Astrocyte (in vitro differentiated cells and primary cell): ENCODE data around the gene PTPRZ1. TPM values are rescaled to one million over a fixed set of nuclear protein-coding genes. Genes with fewer than 3 reads are reported as not detected.

Source experiments
- DNase-seq: peaks from one replicate; pipeline ENCODE4 v3.0.0-alpha.2; 2010; ENCODE audit warnings: low read depth
- FAIRE-seq: peaks from 2 replicates; lab custom pipeline; 2011; peaks lifted over from hg19 to GRCh38; lab: Jason Lieb, UNC
- H2AFZ ChIP-seq: 2 replicates; pipeline ENCODE4 v1.6.0; 2012; ENCODE audit warnings: low read depth, low read length, inconsistent platforms
- H3K27ac ChIP-seq: 2 replicates; pipeline ENCODE4 v1.5.1; 2011; ENCODE audit warnings: low read depth, low read length, inconsistent platforms
- H3K27me3 ChIP-seq: 2 replicates; pipeline ENCODE4 v1.6.0; 2011; ENCODE audit warnings: low read length, inconsistent platforms; ENCODE audit not compliant: insufficient read depth
- H3K36me3 ChIP-seq: 2 replicates; pipeline ENCODE4 v1.5.1; 2011; ENCODE audit warnings: low read length, inconsistent platforms; ENCODE audit not compliant: insufficient read depth
- H3K4me1 ChIP-seq: 2 replicates; pipeline ENCODE4 v1.5.1; 2011; ENCODE audit warnings: low read length, inconsistent platforms; ENCODE audit not compliant: insufficient read depth
- H3K4me2 ChIP-seq: 2 replicates; pipeline ENCODE4 v1.6.0; 2012; ENCODE audit warnings: low read length, inconsistent platforms
- H3K4me3 ChIP-seq: 2 replicates; pipeline ENCODE4 v1.5.1; 2011; ENCODE audit warnings: low read depth, mild to moderate bottlenecking, low read length, inconsistent platforms; ENCODE audit not compliant: insufficient read depth
- H3K79me2 ChIP-seq: 2 replicates; pipeline ENCODE4 v1.6.0; 2012; ENCODE audit warnings: mild to moderate bottlenecking, low read length, inconsistent platforms; ENCODE audit not compliant: insufficient read depth
- H3K9ac ChIP-seq: 2 replicates; pipeline ENCODE4 v1.6.0; 2012; ENCODE audit warnings: mild to moderate bottlenecking, low read length, inconsistent platforms
- H3K9me3 ChIP-seq: 2 replicates; pipeline ENCODE4 v1.5.1; 2012; ENCODE audit warnings: low read depth, mild to moderate bottlenecking, low read length, inconsistent platforms; ENCODE audit not compliant: insufficient read depth
- H4K20me1 ChIP-seq: 2 replicates; pipeline ENCODE4 v1.6.0; 2012; ENCODE audit warnings: low read length, inconsistent platforms; ENCODE audit not compliant: insufficient read depth
- H3K27ac Mint-ChIP-seq: one replicate; pipeline ENCODE4 v1.8.0; 2021; ENCODE audit warnings: mild to moderate bottlenecking, mixed read lengths; ENCODE audit not compliant: unreplicated experiment
- H3K27me3 Mint-ChIP-seq: one replicate; pipeline ENCODE4 v1.8.0; 2021; ENCODE audit warnings: low read depth, mixed read lengths; ENCODE audit not compliant: unreplicated experiment
- H3K36me3 Mint-ChIP-seq: one replicate; pipeline ENCODE4 v1.8.0; 2021; ENCODE audit warnings: low read depth, mixed read lengths; ENCODE audit not compliant: unreplicated experiment
- H3K4me1 Mint-ChIP-seq: one replicate; pipeline ENCODE4 v1.8.0; 2021; ENCODE audit warnings: low read depth, mixed read lengths; ENCODE audit not compliant: unreplicated experiment
- H3K4me3 Mint-ChIP-seq: one replicate; pipeline ENCODE4 v1.8.0; 2021; ENCODE audit warnings: mild to moderate bottlenecking, moderate library complexity, mixed read lengths; ENCODE audit not compliant: unreplicated experiment
- H3K9me3 Mint-ChIP-seq: one replicate; pipeline ENCODE4 v1.8.0; 2021; ENCODE audit warnings: mild to moderate bottlenecking, mixed read lengths; ENCODE audit not compliant: unreplicated experiment
- EZH2 ChIP-seq: IDR thresholded peaks from 2 replicates; pipeline ENCODE4 v1.6.1; 2012; ENCODE audit warnings: mild to moderate bottlenecking, low read length, inconsistent platforms; ENCODE audit not compliant: insufficient read depth
- total RNA-seq: library from RNA; stranded (reverse); gene quantifications from 2 replicates; pipeline ENCODE4 v1.2.1, GENCODE V29; 2021
- TF ChIP-seq, protein P1 (sequence below): IDR thresholded peaks from 2 replicates; pipeline ENCODE4 v1.5.1; 2011; ENCODE audit warnings: low read depth, mild to moderate bottlenecking, inconsistent platforms, low read length, moderate library complexity; ENCODE audit not compliant: insufficient read depth

Gene PTPRZ1
- total RNA-seq, 1 donor from 2014 or later, result 1.6 TPM

DNA sequence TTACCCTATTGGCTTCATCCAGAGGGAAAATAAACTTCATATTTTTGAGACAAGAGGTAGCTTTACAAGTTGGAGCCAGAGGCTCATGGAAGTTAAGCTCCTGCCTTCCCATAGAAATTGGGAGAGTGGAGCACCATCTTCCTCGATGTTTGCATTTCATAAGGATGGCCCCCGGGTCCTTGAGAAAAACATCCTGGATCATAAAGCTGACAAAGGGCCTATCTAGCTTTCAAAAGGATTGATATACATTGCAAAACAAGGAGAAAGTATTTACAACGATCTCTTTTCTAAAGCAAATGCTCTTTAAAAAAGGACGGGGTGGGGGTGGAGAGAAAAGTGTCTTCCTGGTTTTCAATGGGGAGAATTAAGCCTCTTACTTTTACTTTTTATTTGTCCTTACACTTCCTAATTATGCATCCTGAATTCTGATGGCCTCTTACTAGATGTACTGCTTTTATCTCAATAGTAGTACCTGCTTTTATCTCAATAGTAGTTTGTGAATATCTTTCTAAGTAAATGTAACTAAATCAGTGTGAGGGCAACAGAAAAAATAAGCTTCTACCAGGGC, 65.6 kb downstream of the PTPRZ1 start:
- H3K27ac ChIP-seq, result no peak overlapping the region

GRCh38 chr7:121940918-121941317, 68.0 kb downstream of the PTPRZ1 start:
- TF ChIP-seq, protein P1, sequence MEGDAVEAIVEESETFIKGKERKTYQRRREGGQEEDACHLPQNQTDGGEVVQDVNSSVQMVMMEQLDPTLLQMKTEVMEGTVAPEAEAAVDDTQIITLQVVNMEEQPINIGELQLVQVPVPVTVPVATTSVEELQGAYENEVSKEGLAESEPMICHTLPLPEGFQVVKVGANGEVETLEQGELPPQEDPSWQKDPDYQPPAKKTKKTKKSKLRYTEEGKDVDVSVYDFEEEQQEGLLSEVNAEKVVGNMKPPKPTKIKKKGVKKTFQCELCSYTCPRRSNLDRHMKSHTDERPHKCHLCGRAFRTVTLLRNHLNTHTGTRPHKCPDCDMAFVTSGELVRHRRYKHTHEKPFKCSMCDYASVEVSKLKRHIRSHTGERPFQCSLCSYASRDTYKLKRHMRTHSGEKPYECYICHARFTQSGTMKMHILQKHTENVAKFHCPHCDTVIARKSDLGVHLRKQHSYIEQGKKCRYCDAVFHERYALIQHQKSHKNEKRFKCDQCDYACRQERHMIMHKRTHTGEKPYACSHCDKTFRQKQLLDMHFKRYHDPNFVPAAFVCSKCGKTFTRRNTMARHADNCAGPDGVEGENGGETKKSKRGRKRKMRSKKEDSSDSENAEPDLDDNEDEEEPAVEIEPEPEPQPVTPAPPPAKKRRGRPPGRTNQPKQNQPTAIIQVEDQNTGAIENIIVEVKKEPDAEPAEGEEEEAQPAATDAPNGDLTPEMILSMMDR, result no peak
- TF ChIP-seq EZH2, result no peak
- H3K27ac Mint-ChIP-seq, result no peak overlapping the region
- no peak overlapping the region for H3K4me3 Mint-ChIP-seq
- Histone ChIP-seq H3K27ac (no peak overlapping the region), H3K27me3 (no peaks in the 10 kb centered on the region), H4K20me1 (no peaks in the 10 kb centered on the region), H3K9ac (no peak overlapping the region), H2AFZ (no peak overlapping the region), H3K9me3 (no peaks in the 10 kb centered on the region), H3K4me3 (no peak overlapping the region), H3K36me3 (no peaks in the 10 kb centered on the region), H3K4me1 (peaks cover 5% of the 10 kb centered on the region), H3K79me2 (no peaks in the 10 kb centered on the region), H3K4me2 (no peak overlapping the region)
- no peaks in the 10 kb centered on the region for H3K9me3 Mint-ChIP-seq
- peaks cover 2% of the 10 kb centered on the region for H3K36me3 Mint-ChIP-seq
- FAIRE-seq (no peak), DNase-seq (no peak)
- no peaks in the 10 kb centered on the region for H3K4me1 Mint-ChIP-seq
- no peaks in the 10 kb centered on the region for H3K27me3 Mint-ChIP-seq

More for the DNA sequence above, 65.6 kb downstream of the PTPRZ1 start:
- DNase-seq (no peak), FAIRE-seq (no peak)
- Histone ChIP-seq H3K9me3 (no peaks in the 10 kb centered on the region), H3K4me3 (no peak overlapping the region), H3K4me1 (no peaks in the 10 kb centered on the region), H3K79me2 (no peaks in the 10 kb centered on the region), H3K9ac (no peak overlapping the region), H2AFZ (peak overlapping the region; percentile 24), H3K36me3 (no peaks in the 10 kb centered on the region), H3K27me3 (no peaks in the 10 kb centered on the region), H3K4me2 (no peak overlapping the region), H4K20me1 (no peaks in the 10 kb centered on the region)
- no peaks in the 10 kb centered on the region for H3K27me3 Mint-ChIP-seq
- H3K4me1 Mint-ChIP-seq, result no peaks in the 10 kb centered on the region
- H3K36me3 Mint-ChIP-seq, result peaks cover 2% of the 10 kb centered on the region
- no peaks in the 10 kb centered on the region for H3K9me3 Mint-ChIP-seq
- H3K27ac Mint-ChIP-seq, result no peak overlapping the region
- TF ChIP-seq EZH2, result no peak
- TF ChIP-seq, protein P1, result no peak
- no peak overlapping the region for H3K4me3 Mint-ChIP-seq

GRCh38 chr7:121941830-121942229, 68.9 kb downstream of the PTPRZ1 start:
- DNase-seq (no peak), FAIRE-seq (no peak)
- no peaks in the 10 kb centered on the region for H4K20me1 ChIP-seq
- H3K27ac ChIP-seq, result no peak overlapping the region
- no peak overlapping the region for H3K9ac ChIP-seq
- no peaks in the 10 kb centered on the region for H3K36me3 ChIP-seq
- no peaks in the 10 kb centered on the region for H3K9me3 Mint-ChIP-seq
- H3K79me2 ChIP-seq, result no peaks in the 10 kb centered on the region
- peaks cover 2% of the 10 kb centered on the region for H3K36me3 Mint-ChIP-seq
- no peaks in the 10 kb centered on the region for H3K27me3 ChIP-seq
- H2AFZ ChIP-seq, result no peak overlapping the region
- no peak overlapping the region for H3K4me2 ChIP-seq
- H3K4me3 Mint-ChIP-seq, result no peak overlapping the region
- TF ChIP-seq, protein P1, result no peak
- no peak for TF ChIP-seq EZH2
- no peak overlapping the region for H3K27ac Mint-ChIP-seq
- H3K4me1 Mint-ChIP-seq, result no peaks in the 10 kb centered on the region
- H3K27me3 Mint-ChIP-seq, result no peaks in the 10 kb centered on the region
- H3K4me3 ChIP-seq, result no peak overlapping the region
- no peaks in the 10 kb centered on the region for H3K9me3 ChIP-seq
- peaks cover 5% of the 10 kb centered on the region for H3K4me1 ChIP-seq
